Esophagus muscularis mucosa (tissue), 2 donors: ENCODE results near the gene RMDN3.

Source experiments
- POLR2A ChIP-seq: fragments of 450-650 bp; IDR thresholded peaks from one replicate; pipeline ENCODE4 v1.6.1; 2017; ENCODE audit warnings: antibody characterized with exemption, moderate library complexity, mild to moderate bottlenecking, low read depth
- POLR2AphosphoS5 ChIP-seq, 2 donors: sonication (generic); formaldehyde crosslinking; IDR thresholded peaks; one replicate each; pipeline ENCODE4 v1.6.1; 2017; ENCODE audit warnings: antibody characterized with exemption in 2 of 2

- no peak for TF ChIP-seq POLR2A
- TF ChIP-seq POLR2AphosphoS5 (IDR thresholded peaks at IDR 0.05) = no peak
These were observed 65.9 kb downstream of the RMDN3 start for GRCh38 chr15:40688932-40689799.
